K562 (cell line): ENCODE data around the gene CRLF1. TPM values are rescaled to one million over a fixed set of nuclear protein-coding genes. Genes with fewer than 3 reads are reported as not detected.

ENCODE experiments used
- BDP1 ChIP-seq: IDR thresholded peaks from 3 replicates; pipeline ENCODE4 v1.6.1; 2011; ENCODE audit not compliant: insufficient read length, insufficient read depth
- CXXC5 ChIP-seq: fragments of 250-450 bp; sonication (Bioruptor Pico); IDR thresholded peaks from 2 replicates; pipeline ENCODE4 v1.8.0; 2022; ENCODE audit warnings: inconsistent platforms, mild to moderate bottlenecking, moderate library complexity
- ELF4 ChIP-seq: fragments of 450-650 bp; formaldehyde crosslinking; IDR thresholded peaks from 2 replicates; pipeline ENCODE4 v1.4.0; 2022; ENCODE audit warnings: missing genetic modification characterization
- HDAC6 ChIP-seq: IDR thresholded peaks from 2 replicates; pipeline ENCODE4 v1.6.1; 2012; ENCODE audit warnings: low read depth, mild to moderate bottlenecking, control low read depth, inconsistent platforms, low read length, moderate library complexity
- HDAC8 ChIP-seq: fragments of 450-650 bp; IDR thresholded peaks from 2 replicates; pipeline ENCODE4 v1.6.1; 2016; ENCODE audit warnings: mild to moderate bottlenecking, missing genetic modification characterization, moderate library complexity, missing compliant biosample characterization
- HMG20B ChIP-seq: fragments of 250-450 bp; sonication (Bioruptor Pico); IDR thresholded peaks from 2 replicates; pipeline ENCODE4 v1.5.0; 2021; ENCODE audit warnings: mild to moderate bottlenecking
- KAT7 ChIP-seq: sonication (generic); formaldehyde crosslinking; IDR thresholded peaks from 2 replicates; pipeline ENCODE4 v1.8.0; 2022; ENCODE audit warnings: missing genetic modification reagents, mild to moderate bottlenecking, borderline replicate concordance
- NR2C2 ChIP-seq, 2 experiments: fragments of 200-800 bp in 1 of 2; sonication (Bioruptor generic) in 1 of 2; sonication (generic) in 1 of 2; formaldehyde crosslinking in 1 of 2; IDR thresholded peaks; 2 replicates each; pipeline versions ENCODE4 v1.6.1 to v1.8.0; 2016 to 2022; ENCODE audit warnings: mild to moderate bottlenecking in 1 of 2, missing compliant biosample characterization in 1 of 2, missing genetic modification characterization in 1 of 2, missing genetic modification reagents in 1 of 2
- PHB ChIP-seq: fragments of 250-450 bp; sonication (Bioruptor Pico); IDR thresholded peaks from 2 replicates; pipeline ENCODE4 v1.5.0; 2021
- SIN3B ChIP-seq: fragments of 450-650 bp; IDR thresholded peaks from 2 replicates; pipeline ENCODE4 v1.6.1; 2017; ENCODE audit warnings: low read depth, mild to moderate bottlenecking, moderate library complexity
- SUPT5H ChIP-seq: fragments of 450-650 bp; IDR thresholded peaks from 2 replicates; pipeline ENCODE4 v1.6.1; 2016
- TAF7 ChIP-seq: fragments of 450-650 bp; IDR thresholded peaks from 2 replicates; pipeline ENCODE4 v1.6.1; 2016; ENCODE audit warnings: missing genetic modification characterization, missing compliant biosample characterization
- ZKSCAN3 ChIP-seq: fragments of 250-450 bp; sonication (Bioruptor Pico); IDR thresholded peaks from 2 replicates; pipeline ENCODE4 v1.4.0; 2020
- ZNF121 ChIP-seq: sonication (generic); formaldehyde crosslinking; conservative IDR thresholded peaks from 2 replicates; pipeline ENCODE4 v1.8.0; 2022; ENCODE audit warnings: missing genetic modification reagents
- ZNF133 ChIP-seq: fragments of 250-450 bp; sonication (Bioruptor Pico); IDR thresholded peaks from 2 replicates; pipeline ENCODE4 v1.4.0; 2020; ENCODE audit warnings: mild to moderate bottlenecking
- ZNF274 ChIP-seq: IDR thresholded peaks from 2 replicates; pipeline ENCODE4 v1.6.1; 2011; ENCODE audit warnings: low read depth, mild to moderate bottlenecking, low read length, moderate library complexity, borderline replicate concordance
- ZNF282 ChIP-seq: sonication (generic); formaldehyde crosslinking; IDR thresholded peaks from 2 replicates; pipeline ENCODE4 v1.8.1; 2023; ENCODE audit warnings: missing genetic modification reagents
- polyA plus RNA-seq, 8 experiments: library from polyadenylated mRNA; depleted of rRNA in 4 of 8; stranded (reverse) in 5 of 8; unstranded in 3 of 8; fragments of >200 nt; fragmentation: Nextera tagmentation in 2 of 8; fragmentation: Illumina TruSeq in 1 of 8; extraction: Ambion mirVana in 2 of 8; extraction: Trizol in 1 of 8; gene quantifications; 2 replicates each; pipeline versions ENCODE4 v1.2.1 to v1.2.3, GENCODE V29; 2011 to 2014; ENCODE audit warnings: inconsistent platforms in 1 of 8, missing spikeins in 1 of 8
- total RNA-seq, 7 experiments: library from RNA; depleted of rRNA in 6 of 7; stranded (reverse); fragments of >200 nt in 6 of 7; fragmentation: Illumina TruSeq in 2 of 7; extraction: Trizol in 2 of 7; gene quantifications; 2 replicates each; pipeline versions ENCODE4 v1.2.1 to v1.2.3, GENCODE V29; 2011 to 2021; ENCODE audit warnings: low replicate concordance in 1 of 7
- TF ChIP-seq, protein P1 (sequence below): fragments of 450-650 bp; IDR thresholded peaks from 2 replicates; pipeline ENCODE4 v1.6.1; 2018; ENCODE audit not compliant: partially characterized antibody
- TF ChIP-seq, protein P2 (sequence below), 3 experiments: fragments of 200-800 bp in 1 of 3; fragments of 250-450 bp in 1 of 3; fragments of 450-650 bp in 1 of 3; sonication (Bioruptor Pico) in 1 of 3; sonication (Bioruptor generic) in 1 of 3; formaldehyde crosslinking in 1 of 3; IDR thresholded peaks; 2 replicates each; pipeline versions ENCODE4 v1.6.1 to v1.8.0; 2016 to 2022; ENCODE audit warnings: mild to moderate bottlenecking in 2 of 3, missing genetic modification characterization in 2 of 3, missing compliant biosample characterization in 1 of 3, moderate library complexity in 1 of 3
- TF ChIP-seq, protein P3 (sequence below): sonication (generic); formaldehyde crosslinking; IDR thresholded peaks from 2 replicates; pipeline ENCODE4 v1.8.0; 2022; ENCODE audit warnings: mild to moderate bottlenecking, missing genetic modification reagents

The CRLF1 gene
- total and polyA plus RNA-seq, 9 of the 15 experiments (the other 6 are each of a cell fraction or from before 2014, with no cell fraction given): 0.85 to 3.6 (median 1.7) TPM

DNA sequence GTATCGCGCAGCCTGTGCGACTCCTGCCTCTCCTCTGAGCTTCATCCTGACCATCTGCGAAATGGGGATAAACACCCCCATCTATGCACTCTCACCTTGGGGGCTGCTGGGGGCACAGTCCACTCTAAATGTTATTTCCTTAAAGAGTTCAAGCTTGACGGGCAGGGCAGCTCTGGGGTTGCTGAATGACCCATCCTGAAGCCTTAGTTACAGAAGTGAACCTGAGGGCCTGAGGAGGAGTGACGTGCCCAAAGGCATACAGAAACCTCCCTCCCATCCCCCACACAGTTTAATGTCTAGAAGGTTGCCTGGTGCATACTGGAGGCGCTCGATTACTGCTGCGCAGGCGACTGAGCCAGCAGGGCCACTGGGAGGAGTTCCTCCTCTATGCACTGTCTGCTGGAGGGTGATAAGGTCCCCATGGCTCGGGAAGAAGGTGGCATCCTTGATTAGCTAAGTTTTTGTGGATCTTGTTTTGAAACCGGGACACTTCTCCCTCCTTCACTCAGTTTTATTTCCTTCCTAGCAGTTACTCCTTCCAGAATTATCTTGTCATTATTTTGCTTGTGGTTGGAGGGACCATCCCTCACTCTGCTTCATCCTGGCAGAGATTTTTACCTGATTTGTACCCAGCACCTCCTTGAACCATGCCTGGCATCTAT lies 62.7 kb downstream of the CRLF1 start (continued):
- TF ChIP-seq, protein P1, sequence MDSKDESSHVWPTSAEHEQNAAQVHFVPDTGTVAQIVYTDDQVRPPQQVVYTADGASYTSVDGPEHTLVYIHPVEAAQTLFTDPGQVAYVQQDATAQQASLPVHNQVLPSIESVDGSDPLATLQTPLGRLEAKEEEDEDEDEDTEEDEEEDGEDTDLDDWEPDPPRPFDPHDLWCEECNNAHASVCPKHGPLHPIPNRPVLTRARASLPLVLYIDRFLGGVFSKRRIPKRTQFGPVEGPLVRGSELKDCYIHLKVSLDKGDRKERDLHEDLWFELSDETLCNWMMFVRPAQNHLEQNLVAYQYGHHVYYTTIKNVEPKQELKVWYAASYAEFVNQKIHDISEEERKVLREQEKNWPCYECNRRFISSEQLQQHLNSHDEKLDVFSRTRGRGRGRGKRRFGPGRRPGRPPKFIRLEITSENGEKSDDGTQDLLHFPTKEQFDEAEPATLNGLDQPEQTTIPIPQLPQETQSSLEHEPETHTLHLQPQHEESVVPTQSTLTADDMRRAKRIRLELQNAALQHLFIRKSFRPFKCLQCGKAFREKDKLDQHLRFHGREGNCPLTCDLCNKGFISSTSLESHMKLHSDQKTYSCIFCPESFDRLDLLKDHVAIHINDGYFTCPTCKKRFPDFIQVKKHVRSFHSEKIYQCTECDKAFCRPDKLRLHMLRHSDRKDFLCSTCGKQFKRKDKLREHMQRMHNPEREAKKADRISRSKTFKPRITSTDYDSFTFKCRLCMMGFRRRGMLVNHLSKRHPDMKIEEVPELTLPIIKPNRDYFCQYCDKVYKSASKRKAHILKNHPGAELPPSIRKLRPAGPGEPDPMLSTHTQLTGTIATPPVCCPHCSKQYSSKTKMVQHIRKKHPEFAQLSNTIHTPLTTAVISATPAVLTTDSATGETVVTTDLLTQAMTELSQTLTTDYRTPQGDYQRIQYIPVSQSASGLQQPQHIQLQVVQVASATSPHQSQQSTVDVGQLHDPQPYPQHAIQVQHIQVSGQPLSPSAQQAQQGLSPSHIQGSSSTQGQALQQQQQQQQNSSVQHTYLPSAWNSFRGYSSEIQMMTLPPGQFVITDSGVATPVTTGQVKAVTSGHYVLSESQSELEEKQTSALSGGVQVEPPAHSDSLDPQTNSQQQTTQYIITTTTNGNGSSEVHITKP: peak; percentile 47
- TF ChIP-seq ZNF282 (CRISPR knock-in tag) (no peak), PHB (CRISPR knock-in tag) (0 out of 2 replicates have a peak, but pooled peaks have one; percentile 63), HMG20B (CRISPR knock-in tag) (no peak), ZNF133 (CRISPR knock-in tag) (no peak), TAF7 (tag) (no peak), BDP1 (no peak), HDAC6 (no peak), ELF4 (CRISPR knock-in tag) (no peak; the same call in 1 of the 2 replicates), ZKSCAN3 (CRISPR knock-in tag) (no peak), SIN3B (no peak), SUPT5H (peak; percentile 57; the same call in 1 of the 2 replicates), ZNF121 (CRISPR knock-in tag) (no peak), HDAC8 (tag) (no peak), CXXC5 (CRISPR knock-in tag) (peak; percentile 91), NR2C2 (CRISPR knock-in tag; IDR thresholded peaks at IDR 0.05) (no peak), NR2C2 (tag; IDR thresholded peaks at IDR 0.05) (peak; percentile 73), KAT7 (peak; percentile 13; the same call in 1 of the 2 replicates), ZNF274 (peak; percentile 61; the same call in 1 of the 2 replicates)
- TF ChIP-seq, protein P2, sequence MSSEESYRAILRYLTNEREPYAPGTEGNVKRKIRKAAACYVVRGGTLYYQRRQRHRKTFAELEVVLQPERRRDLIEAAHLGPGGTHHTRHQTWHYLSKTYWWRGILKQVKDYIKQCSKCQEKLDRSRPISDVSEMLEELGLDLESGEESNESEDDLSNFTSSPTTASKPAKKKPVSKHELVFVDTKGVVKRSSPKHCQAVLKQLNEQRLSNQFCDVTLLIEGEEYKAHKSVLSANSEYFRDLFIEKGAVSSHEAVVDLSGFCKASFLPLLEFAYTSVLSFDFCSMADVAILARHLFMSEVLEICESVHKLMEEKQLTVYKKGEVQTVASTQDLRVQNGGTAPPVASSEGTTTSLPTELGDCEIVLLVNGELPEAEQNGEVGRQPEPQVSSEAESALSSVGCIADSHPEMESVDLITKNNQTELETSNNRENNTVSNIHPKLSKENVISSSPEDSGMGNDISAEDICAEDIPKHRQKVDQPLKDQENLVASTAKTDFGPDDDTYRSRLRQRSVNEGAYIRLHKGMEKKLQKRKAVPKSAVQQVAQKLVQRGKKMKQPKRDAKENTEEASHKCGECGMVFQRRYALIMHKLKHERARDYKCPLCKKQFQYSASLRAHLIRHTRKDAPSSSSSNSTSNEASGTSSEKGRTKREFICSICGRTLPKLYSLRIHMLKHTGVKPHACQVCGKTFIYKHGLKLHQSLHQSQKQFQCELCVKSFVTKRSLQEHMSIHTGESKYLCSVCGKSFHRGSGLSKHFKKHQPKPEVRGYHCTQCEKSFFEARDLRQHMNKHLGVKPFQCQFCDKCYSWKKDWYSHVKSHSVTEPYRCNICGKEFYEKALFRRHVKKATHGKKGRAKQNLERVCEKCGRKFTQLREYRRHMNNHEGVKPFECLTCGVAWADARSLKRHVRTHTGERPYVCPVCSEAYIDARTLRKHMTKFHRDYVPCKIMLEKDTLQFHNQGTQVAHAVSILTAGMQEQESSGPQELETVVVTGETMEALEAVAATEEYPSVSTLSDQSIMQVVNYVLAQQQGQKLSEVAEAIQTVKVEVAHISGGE (CRISPR knock-in tag; IDR thresholded peaks at IDR 0.05): peak in 1 of 3 experiments; percentile 72; a peak in 1 of 6 replicates
- TF ChIP-seq, protein P3, sequence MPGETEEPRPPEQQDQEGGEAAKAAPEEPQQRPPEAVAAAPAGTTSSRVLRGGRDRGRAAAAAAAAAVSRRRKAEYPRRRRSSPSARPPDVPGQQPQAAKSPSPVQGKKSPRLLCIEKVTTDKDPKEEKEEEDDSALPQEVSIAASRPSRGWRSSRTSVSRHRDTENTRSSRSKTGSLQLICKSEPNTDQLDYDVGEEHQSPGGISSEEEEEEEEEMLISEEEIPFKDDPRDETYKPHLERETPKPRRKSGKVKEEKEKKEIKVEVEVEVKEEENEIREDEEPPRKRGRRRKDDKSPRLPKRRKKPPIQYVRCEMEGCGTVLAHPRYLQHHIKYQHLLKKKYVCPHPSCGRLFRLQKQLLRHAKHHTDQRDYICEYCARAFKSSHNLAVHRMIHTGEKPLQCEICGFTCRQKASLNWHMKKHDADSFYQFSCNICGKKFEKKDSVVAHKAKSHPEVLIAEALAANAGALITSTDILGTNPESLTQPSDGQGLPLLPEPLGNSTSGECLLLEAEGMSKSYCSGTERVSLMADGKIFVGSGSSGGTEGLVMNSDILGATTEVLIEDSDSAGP (CRISPR knock-in tag): peak; percentile 88
